NCI-H1694 (cell line): ENCODE data around the gene BTG2.
"Not testable (repeated sequence)": the region's sequence is repeated elsewhere in the genome, so short reads cannot be mapped to it uniquely, and the experiment has no call there.

Experiments
- DNase-seq: peaks from one replicate; lab custom pipeline; 2025; lab: John Stamatoyannopoulos, UW

The BTG2 gene, protein sequence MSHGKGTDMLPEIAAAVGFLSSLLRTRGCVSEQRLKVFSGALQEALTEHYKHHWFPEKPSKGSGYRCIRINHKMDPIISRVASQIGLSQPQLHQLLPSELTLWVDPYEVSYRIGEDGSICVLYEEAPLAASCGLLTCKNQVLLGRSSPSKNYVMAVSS

GRCh38 chr1:203304919-203305808 is at the start of gene BTG2:
TSS of gene BTG2 (plus strand) at chr1:203305519. CDS start at chr1:203305607, 88 bp downstream.
- peak; percentile 78 for DNase-seq

DNA sequence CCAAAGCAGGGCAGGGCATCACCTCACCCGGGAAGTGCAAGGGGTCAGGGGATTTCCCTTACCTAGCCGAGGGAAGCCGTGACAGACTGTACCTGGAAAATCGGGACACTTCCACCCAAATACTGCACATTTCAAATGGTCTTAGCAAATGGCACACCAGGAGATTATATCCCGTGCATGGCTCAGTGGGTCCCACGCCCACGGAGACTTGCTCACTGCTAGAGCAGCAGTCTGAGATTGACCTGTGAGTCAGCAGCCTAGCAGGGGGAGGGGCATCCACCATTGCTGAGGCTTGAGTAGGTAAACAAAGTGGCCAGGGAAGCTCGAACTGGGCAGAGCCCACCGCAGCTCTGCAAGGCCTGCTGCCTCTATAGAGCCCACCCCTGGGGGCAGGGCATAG is 48.7 kb upstream of the BTG2 start:
- not testable (repeated sequence) for DNase-seq

- DNase-seq = no peak
Observed at GRCh38 chr1:203263496-203263895, 41.8 kb upstream of the BTG2 start.

DNA sequence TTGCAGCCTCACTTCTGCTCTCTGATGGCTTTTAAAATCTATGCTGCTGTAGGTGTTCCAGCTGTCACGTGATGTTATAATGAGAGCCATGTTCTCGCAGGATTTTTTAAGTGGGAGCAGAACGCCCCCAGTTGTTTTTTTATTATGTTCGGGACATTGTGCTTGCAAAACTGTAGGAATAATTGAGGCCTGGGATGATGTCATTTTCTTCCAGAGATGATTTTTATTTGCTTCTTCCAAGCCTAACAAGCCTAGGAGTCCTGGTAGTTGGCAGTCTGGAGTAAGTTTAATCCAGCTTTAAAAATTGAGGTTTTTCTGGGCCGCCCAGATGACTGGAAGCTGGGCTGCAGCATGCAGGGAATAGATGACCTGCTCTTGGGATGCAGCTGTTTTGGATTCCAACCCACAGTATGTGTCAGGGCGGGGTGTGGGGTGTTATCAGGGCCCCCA is 41.2 kb upstream of the BTG2 start:
- no peak for DNase-seq

DNA sequence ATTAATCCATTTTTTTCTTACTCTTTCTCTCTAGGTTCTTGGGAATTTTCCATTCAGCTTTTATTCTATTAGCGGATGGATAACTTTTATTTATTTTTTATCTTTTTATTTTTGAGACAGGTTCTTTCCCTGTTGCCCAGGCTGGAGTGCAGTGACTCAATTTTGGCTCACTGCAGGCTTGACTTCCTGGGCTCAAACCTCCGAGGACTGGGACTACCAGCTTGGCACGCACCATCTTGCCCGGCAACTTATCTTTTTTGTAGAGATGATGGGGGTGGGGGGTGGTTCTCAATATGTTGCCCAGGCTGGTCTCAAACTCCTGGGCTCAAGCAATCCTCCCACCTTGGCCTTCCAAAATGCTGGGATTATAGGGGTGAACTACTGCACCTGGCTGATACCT is 39.8 kb upstream of the BTG2 start:
- DNase-seq = no peak

DNA sequence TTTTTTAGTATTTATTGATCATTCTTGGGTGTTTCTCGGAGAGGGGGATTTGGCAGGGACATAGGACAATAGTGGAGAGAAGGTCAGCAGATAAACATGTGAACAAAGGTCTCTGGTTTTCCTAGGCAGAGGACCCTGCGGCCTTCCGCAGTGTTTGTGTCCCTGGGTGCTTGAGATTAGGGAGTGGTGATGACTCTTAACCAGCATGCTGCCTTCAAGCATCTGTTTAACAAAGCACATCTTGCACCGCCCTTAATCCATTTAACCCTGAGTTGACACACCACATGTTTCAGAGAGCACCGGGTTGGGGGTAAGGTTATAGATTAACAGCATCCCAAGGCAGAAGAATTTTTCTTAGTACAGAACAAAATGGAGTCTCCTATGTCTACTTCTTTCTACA is 39.2 kb upstream of the BTG2 start:
- DNase-seq = not testable (repeated sequence)

GRCh38 chr1:203267347-203267846 is 37.9 kb upstream of the BTG2 start:
- DNase-seq = peak; percentile 93

GRCh38 chr1:203267912-203268311 is 37.4 kb upstream of the BTG2 start:
- DNase-seq = no peak

- DNase-seq = peak; percentile 72
Observed at GRCh38 chr1:203268901-203269653, 36.2 kb upstream of the BTG2 start.

DNA sequence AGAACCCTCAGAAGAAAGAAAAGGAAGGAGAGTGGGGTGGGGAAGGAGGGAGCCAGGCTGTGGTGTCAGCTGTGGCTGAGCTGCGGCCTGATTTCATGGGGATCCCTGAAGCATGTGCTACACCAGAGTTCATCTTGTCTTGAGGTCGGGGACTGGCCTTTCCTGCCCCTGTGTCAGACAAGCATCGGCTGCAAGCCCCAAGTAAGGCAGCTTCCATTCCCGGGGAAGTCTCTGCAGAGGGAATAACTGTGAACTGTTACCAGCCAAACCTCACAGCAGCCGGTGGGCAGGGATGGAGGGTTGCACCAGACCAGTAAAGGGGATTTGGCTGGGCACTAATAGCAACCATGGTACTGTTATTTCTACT is 35.7 kb upstream of the BTG2 start:
- DNase-seq = no peak

DNA sequence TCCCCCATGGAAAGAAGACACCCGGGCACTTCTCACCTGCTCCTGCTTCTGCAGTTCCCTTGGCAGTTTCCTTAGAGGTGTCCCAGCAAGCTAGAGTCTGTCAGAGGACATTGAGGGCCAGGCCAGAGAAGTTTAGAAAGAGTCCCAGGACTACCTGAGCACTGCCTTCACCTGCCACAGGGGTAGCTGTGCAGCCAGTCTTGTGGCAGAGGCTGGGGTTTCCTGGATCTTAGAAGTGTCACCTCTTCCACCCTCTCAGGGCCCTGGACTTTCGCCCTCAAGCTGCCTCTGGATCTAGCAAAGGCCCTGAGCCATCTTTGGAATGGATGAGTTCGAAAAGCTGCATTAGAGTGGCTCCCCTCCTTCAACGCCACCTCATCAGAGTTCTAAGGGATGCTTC is 34.9 kb upstream of the BTG2 start:
- DNase-seq = no peak

- no peak for DNase-seq
Observed at GRCh38 chr1:203271018-203271743, 34.1 kb upstream of the BTG2 start.

GRCh38 chr1:203271962-203272632 is 33.2 kb upstream of the BTG2 start:
- DNase-seq = no peak

GRCh38 chr1:203272633-203273205 is 32.6 kb upstream of the BTG2 start:
- no peak for DNase-seq

GRCh38 chr1:203273206-203273868 is 32.0 kb upstream of the BTG2 start:
- DNase-seq = peak; percentile 91

DNA sequence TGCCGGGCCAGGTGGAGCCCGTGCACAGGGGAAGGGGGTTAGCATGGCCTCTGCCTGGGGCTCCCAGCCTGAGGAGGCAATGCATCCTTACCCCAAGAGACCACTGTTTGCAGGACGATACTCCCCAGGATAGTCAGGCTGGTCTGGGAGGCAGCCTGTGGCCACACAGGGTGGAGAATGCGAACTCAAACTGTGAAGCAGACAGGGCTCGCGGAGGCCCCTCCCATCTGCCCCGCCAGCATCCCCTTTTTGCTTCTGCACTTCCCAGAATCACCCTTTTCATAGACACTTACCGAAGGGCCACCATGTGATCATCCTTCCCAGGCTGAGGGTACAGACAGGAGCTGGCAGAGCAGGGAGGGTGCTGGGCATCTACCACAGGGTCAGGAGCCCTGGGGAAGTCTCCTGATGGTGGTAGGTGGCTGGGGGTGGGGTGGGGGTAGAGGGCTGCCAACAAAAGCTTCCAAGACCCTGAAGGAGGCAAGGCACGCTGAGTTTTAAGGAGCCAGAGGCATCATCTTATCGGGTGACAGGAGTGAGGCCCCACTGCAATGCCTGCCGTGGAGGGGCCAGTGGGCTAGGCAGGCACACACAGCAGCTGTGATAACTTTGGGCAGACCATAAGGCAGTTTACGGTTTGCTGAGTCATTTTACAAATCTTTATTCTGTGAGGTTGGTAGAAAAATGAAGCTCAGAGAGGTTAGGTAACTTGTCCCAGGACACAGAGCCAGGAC is 31.3 kb upstream of the BTG2 start:
- DNase-seq = no peak

DNA sequence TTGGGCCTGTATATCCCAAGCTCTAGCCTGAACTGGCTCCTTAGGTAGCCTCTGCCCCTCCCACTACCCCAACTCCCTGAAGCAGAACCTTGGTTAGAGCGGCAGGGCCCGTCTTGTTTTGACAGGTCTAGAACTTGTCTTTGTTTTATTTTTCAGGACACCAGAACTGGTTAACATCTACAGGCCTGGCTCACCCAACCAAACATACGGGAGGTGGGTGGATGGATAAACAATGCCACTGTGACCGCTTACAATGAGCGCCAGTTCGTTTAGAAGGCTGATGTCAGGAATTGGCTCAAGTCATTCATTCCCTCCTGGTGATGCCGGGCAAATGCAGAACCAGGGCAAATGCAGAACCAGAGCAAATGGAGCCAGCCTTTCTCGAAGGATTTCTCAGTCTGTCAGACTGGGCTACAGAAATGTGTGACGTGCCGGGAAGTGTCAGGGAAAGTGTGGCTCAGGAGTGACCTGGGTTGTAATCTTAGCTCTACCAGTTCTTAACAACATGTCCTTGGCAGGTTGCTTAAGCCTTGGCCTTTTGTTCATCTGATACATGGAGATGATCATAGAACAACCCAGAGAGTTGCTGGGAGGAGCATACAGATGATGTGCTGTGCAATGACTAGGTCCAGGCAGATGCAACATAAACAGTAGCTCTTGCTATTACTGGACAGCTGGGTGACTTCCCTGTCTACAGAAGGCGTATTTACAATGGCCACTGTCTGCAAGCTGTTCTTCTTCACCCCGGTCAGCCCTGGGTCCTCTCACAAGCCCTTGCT is 30.5 kb upstream of the BTG2 start:
- DNase-seq = no peak

DNA sequence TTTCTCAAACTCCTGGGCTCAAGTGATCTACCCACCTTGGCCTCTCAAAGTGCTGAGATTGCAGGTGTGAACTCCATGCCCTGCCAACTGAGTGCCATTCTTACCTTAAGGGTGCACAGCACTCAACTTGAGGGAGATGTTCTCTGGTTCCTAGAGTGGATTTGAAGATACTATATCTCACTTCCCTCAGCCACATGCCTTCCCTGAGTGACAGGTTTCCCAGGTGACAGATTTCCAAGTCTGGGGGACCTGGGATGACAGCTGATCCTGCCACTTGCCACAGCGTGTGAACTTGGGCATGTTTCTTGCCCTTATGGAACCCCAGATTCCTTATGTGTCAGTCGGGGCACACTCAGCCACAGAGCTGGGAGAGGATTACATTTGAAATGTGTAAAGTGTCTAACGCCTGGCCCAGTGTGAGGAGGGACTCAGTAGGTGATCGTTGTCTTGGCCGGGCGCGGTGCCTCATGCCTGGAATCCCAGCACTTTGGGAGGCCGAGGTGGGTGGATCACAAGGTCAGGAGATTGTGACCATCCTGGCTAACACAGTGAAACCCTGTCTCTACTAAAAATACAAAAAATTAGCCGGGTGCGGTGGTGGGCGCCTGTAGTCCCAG is 29.6 kb upstream of the BTG2 start:
- DNase-seq = no peak
